ENCODE data around the gene ZNF622.

Gene ZNF622, protein sequence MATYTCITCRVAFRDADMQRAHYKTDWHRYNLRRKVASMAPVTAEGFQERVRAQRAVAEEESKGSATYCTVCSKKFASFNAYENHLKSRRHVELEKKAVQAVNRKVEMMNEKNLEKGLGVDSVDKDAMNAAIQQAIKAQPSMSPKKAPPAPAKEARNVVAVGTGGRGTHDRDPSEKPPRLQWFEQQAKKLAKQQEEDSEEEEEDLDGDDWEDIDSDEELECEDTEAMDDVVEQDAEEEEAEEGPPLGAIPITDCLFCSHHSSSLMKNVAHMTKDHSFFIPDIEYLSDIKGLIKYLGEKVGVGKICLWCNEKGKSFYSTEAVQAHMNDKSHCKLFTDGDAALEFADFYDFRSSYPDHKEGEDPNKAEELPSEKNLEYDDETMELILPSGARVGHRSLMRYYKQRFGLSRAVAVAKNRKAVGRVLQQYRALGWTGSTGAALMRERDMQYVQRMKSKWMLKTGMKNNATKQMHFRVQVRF

GRCh38 chr5:16465544-16466432 is at the start of gene ZNF622:
Gene ZNF622, minus strand, starts transcription at chr5:16465800. Its CDS starts 135 bp downstream, at chr5:16465665.
- DNase-seq, result peak; percentile 63

- no peak for DNase-seq
Measured at GRCh38 chr5:16510098-16510497, 44.5 kb upstream of the ZNF622 start.

DNA sequence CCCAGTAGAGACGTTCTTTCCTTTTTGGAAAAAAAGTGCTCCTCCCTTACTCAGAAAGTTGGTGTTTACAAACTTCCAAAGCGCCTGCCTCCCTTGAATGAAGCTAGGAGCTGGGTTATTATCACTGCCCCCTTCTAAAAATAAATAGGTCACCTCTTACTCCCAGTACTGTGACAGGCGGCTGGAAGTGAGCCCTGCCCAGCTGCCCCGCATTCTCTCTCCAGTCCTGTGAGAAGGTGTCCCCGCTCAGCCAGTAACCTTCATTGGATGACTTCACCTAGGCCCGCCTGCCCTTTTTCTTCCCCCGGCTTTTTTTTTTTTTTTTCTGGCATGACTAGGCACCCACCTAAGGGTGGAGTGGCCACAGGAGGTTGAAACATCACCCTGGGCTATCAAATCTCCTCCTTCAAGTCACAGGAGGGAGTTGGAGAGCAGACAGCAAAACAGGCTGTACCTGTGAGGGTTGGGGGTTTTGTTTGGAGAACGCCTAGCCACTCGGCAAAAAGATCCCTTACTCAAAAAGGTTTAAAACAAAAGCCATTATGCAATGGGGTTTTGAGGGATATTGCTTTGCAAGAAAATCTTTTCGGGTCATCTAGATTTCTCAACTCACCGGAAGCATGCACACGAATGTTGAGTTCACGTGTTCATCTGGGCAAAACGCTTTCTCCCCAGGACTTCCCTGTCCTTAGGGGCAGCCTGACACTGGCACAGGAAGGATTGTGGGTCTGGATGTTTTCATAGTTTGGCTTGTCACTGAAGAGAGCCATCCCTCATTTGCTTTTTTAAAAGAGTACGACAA is 43.3 kb upstream of the ZNF622 start:
- DNase-seq, result peak; percentile 45

GRCh38 chr5:16507716-16508115 is 42.1 kb upstream of the ZNF622 start:
- no peak for DNase-seq

DNA sequence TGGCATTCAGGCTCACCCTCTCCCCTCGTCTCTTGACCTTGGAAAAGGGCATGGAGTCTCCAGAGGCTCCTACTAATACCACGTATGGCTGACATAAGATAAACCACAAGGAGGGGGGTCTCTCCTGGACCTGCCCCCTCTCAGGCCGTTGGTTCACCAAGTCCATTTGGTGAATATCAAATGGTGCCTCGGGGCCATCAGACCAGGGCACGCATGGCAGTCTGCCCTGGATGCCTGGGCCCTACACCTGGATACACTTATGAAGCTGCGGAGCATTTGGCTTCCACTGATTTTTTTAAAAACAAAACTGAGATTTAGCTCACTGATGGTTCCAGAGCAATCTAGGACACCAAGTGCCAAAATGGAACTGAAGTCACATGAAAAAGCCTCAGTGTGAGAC is 40.3 kb upstream of the ZNF622 start:
- no peak for DNase-seq

GRCh38 chr5:16505140-16505891 is 39.7 kb upstream of the ZNF622 start:
- no peak for DNase-seq

- DNase-seq, result no peak
Measured at GRCh38 chr5:16504571-16504970, 39.0 kb upstream of the ZNF622 start.

GRCh38 chr5:16502866-16503265 is 37.3 kb upstream of the ZNF622 start:
- peak; percentile 11 for DNase-seq

- no peak for DNase-seq
Measured at GRCh38 chr5:16500024-16500423, 34.4 kb upstream of the ZNF622 start.

GRCh38 chr5:16497546-16497945 is 31.9 kb upstream of the ZNF622 start:
- no peak for DNase-seq

GRCh38 chr5:16493261-16493660 is 27.7 kb upstream of the ZNF622 start:
- DNase-seq, result no peak

DNA sequence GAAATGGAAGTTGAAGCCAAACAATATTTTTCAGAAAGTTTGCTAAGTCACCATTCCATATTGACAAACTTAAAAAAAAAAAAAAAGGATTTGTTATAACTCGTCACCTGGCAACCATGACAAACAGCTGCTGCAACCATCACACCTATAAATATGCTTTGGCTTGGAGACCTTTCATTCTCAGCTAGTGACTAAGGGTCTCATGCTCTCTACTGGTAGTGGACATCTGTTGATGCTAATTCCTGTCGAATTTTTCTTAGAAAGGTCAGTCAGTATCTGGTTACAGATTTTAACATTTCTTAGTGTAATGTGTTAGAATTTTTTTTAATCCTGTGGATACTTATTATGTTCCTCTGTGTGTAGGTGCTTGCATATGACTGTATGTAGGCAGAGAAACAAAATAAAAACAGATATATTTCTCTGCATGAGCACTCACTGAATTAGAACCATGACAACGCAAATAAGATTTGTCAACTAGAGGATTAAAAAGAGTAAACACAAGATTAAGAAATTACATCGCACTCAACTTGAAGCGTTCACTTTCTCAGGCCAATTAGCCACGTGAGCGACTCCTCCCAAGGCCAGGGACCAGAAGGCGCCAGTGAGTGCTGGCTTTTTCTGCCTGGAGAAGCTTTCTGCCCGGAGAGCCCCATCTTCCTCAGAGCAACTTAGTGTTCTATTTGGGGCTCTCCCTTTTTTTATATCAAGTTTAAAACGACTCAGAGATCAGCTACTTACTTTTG is 27.0 kb upstream of the ZNF622 start:
- no peak for DNase-seq

DNA sequence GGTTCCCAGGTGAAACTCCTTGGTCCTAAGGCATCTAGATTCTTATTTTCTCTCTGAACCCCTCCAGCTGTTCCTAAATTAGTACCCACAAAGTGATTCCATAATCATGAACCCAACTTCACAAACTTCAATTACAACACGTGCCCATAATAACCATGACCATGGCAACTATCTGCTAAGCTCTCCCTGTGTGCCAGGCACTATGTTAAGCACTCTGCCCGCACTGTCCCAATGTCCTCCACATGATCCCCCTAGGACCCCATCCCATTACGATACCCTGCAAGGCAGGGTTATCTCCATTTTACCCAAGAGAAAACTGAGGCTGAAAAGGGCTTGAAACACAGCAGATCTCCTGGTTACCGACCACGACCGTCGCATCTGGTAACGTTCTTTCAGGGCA is 25.3 kb upstream of the ZNF622 start:
- no peak for DNase-seq

- peak; percentile 18 for DNase-seq
Measured at GRCh38 chr5:16489322-16489791, 23.8 kb upstream of the ZNF622 start.

DNA sequence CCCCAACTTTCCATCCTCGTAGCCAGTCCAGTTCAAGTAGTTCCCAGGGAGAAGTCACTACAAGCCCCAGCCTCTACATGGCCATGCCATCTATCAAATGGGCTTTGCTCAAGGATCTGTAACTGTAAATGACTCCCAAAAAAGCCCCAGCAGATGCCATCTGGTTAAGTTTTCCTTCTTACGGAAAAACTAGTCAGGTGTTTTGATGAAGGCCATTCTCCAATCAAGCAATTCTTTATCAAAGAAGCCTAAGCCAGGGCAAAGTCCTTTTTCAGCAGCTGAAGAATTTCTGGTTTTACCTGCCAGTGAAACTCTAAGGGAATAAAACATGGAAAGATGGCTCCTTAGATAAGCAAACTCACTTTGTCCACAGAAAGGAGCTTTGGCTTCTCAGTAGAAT is 21.9 kb upstream of the ZNF622 start:
- no peak for DNase-seq

- no peak for DNase-seq
Measured at GRCh38 chr5:16486711-16487111, 21.1 kb upstream of the ZNF622 start.

- DNase-seq, result no peak
Measured at GRCh38 chr5:16485656-16486055, 20.1 kb upstream of the ZNF622 start.

DNA sequence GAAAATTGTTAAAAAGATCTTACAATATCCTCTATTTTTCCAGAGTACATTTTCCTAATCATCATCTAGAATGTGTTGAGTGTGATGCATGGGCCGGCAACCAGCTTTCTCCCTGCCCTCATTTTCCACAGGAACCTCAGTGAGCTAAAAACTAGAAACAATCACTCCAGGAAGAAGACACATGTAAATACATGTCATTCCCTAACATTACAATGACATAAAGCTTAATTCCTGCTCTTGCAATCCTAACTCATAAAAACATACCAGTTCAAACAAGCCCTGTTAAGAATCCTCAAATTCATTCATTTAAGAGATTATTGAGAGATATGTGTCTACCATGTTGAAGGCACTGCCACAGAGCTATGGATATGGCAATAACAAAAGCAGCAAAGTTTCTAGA is 18.5 kb upstream of the ZNF622 start:
- DNase-seq, result no peak

DNA sequence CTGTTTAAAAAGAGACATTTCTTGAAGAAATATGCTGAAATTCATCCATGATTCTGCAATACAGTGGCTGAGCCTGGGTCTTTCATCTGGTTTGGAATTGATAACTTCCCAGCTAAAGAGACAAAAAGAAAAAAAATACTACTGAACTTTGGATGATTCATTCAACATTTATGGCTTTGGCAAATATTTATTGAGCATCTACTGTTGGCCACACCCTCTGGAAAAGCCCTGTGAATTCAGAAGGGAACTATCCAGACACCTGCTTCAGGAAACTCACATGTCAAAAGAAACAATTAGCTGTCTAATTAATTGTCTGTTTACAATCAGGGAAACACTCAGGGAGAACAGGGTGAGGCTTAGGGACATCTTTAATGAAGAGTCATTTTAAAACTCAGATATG is 17.8 kb upstream of the ZNF622 start:
- peak; percentile 16 for DNase-seq

- no peak for DNase-seq
Measured at GRCh38 chr5:16482891-16483290, 17.3 kb upstream of the ZNF622 start.

- DNase-seq, result peak; percentile 61
Measured at GRCh38 chr5:16480821-16481538, 15.4 kb upstream of the ZNF622 start.

Data from NCI-H1417 treated with DMSO at 0.1 percent for 48 hours (cell line).